GM23338 (cell line): ENCODE data around the gene EFCAB13. TPM values are rescaled to one million over a fixed set of nuclear protein-coding genes. Genes with fewer than 3 reads are reported as not detected.

Experiments
- ATAC-seq: fragments of 200-7000 bp; cut with Tn5 transposase; 3 replicates; pipeline ENCODE4 v1.9.1; 2020
- DNase-seq: peaks from one replicate; pipeline ENCODE4 v3.0.0-alpha.2; 2015; ENCODE audit warnings: low spot score
- H2AFZ ChIP-seq: fragments of 200-600 bp; sonication (generic); 2 replicates; pipeline ENCODE4 v1.8.0; 2016; ENCODE audit warnings: antibody characterized with exemption, mild to moderate bottlenecking, moderate library complexity
- H3F3A ChIP-seq: fragments of 200-600 bp; sonication (generic); replicated peaks from 2 replicates; pipeline ENCODE4 v1.8.0; 2017; ENCODE audit warnings: antibody characterized with exemption, mixed run types, low read depth
- H3K27ac ChIP-seq: fragments of 200-600 bp; sonication (generic); 2 replicates; pipeline ENCODE4 v1.6.1; 2016; ENCODE audit warnings: low read depth
- H3K27me3 ChIP-seq: fragments of 200-600 bp; sonication (generic); 2 replicates; pipeline ENCODE4 v1.8.0; 2016; ENCODE audit warnings: mild to moderate bottlenecking, mixed run types, moderate library complexity; ENCODE audit not compliant: insufficient read depth
- H3K36me3 ChIP-seq: fragments of 200-600 bp; sonication (generic); 2 replicates; pipeline ENCODE4 v1.8.0; 2016; ENCODE audit warnings: mild to moderate bottlenecking; ENCODE audit not compliant: insufficient read depth
- H3K4me1 ChIP-seq: fragments of 200-600 bp; sonication (generic); 2 replicates; pipeline ENCODE4 v1.8.0; 2016; ENCODE audit warnings: mild to moderate bottlenecking, moderate library complexity; ENCODE audit not compliant: insufficient read depth
- H3K4me2 ChIP-seq: fragments of 200-600 bp; sonication (generic); 2 replicates; pipeline ENCODE4 v1.7.1; 2017; ENCODE audit warnings: mixed run types
- H3K4me3 ChIP-seq: fragments of 200-600 bp; sonication (generic); 2 replicates; pipeline ENCODE4 v1.6.1; 2016; ENCODE audit warnings: mixed run types
- H3K79me2 ChIP-seq: fragments of 200-600 bp; sonication (generic); replicated peaks from 2 replicates; pipeline ENCODE4 v1.8.0; 2017; ENCODE audit warnings: mild to moderate bottlenecking; ENCODE audit not compliant: insufficient read depth
- H3K9me2 ChIP-seq: fragments of 200-600 bp; sonication (generic); 2 replicates; pipeline ENCODE4 v1.8.0; 2017; ENCODE audit not compliant: insufficient read depth
- H4K20me1 ChIP-seq: fragments of 200-600 bp; sonication (generic); replicated peaks from 2 replicates; pipeline ENCODE4 v1.8.0; 2017; ENCODE audit warnings: mild to moderate bottlenecking; ENCODE audit not compliant: insufficient read depth
- H3K27ac Mint-ChIP-seq: 2 replicates; pipeline ENCODE4 v1.8.0; 2020; ENCODE audit warnings: inconsistent platforms, mild to moderate bottlenecking, moderate library complexity, mixed read lengths
- H3K27me3 Mint-ChIP-seq: 3 replicates; pipeline ENCODE4 v1.8.0; 2022; ENCODE audit warnings: low read depth, mild to moderate bottlenecking, moderate library complexity, mixed read lengths, inconsistent platforms; ENCODE audit not compliant: insufficient read depth, poor library complexity
- H3K36me3 Mint-ChIP-seq: 3 replicates; pipeline ENCODE4 v1.8.0; 2021; ENCODE audit warnings: low read depth, mild to moderate bottlenecking, inconsistent platforms, moderate library complexity, mixed read lengths
- H3K4me1 Mint-ChIP-seq: 3 replicates; pipeline ENCODE4 v1.8.0; 2020; ENCODE audit warnings: mild to moderate bottlenecking, inconsistent platforms, mixed read lengths
- H3K4me3 Mint-ChIP-seq: 3 replicates; pipeline ENCODE4 v1.8.0; 2021; ENCODE audit warnings: moderate library complexity, mild to moderate bottlenecking, inconsistent platforms, mixed read lengths
- H3K9me3 Mint-ChIP-seq: 3 replicates; pipeline ENCODE4 v1.8.0; 2020; ENCODE audit warnings: moderate library complexity, mild to moderate bottlenecking, inconsistent platforms, mixed read lengths
- CREB1 ChIP-seq: fragments of 250-450 bp; sonication (Bioruptor Pico); IDR thresholded peaks from 2 replicates; pipeline ENCODE4 v1.5.0; 2020; ENCODE audit warnings: low read depth, mild to moderate bottlenecking, moderate library complexity
- EZH2phosphoT487 ChIP-seq: fragments of 200-600 bp; sonication (generic); IDR thresholded peaks from one replicate; pipeline ENCODE4 v1.8.1; 2018; ENCODE audit warnings: antibody characterized with exemption; ENCODE audit not compliant: unreplicated experiment
- JUNB ChIP-seq: IDR thresholded peaks from one replicate; pipeline ENCODE4 v1.6.1; 2016; ENCODE audit warnings: antibody characterized with exemption; ENCODE audit not compliant: unreplicated experiment
- NANOG ChIP-seq: IDR thresholded peaks from 2 replicates; pipeline ENCODE4 v1.6.1; 2016; ENCODE audit warnings: antibody characterized with exemption, borderline replicate concordance
- POLR2AphosphoS5 ChIP-seq: IDR thresholded peaks from 2 replicates; pipeline ENCODE4 v1.6.1; 2016; ENCODE audit warnings: antibody characterized with exemption, low read depth
- STAT1 ChIP-seq: IDR thresholded peaks from one replicate; pipeline ENCODE4 v1.6.1; 2016; ENCODE audit warnings: antibody characterized with exemption; ENCODE audit not compliant: unreplicated experiment
- ZNF114 ChIP-seq: fragments of 250-450 bp; sonication (Bioruptor Pico); IDR thresholded peaks from 2 replicates; pipeline ENCODE4 v1.5.0; 2020; ENCODE audit warnings: mild to moderate bottlenecking, moderate library complexity
- ZNF331 ChIP-seq: fragments of 250-450 bp; sonication (Bioruptor Pico); IDR thresholded peaks from 2 replicates; pipeline ENCODE4 v1.5.0; 2020; ENCODE audit warnings: low read depth, mild to moderate bottlenecking, moderate library complexity
- polyA plus RNA-seq: library from polyadenylated mRNA; unstranded; fragments of >200 nt; fragmentation: Nextera tagmentation; extraction: Ambion mirVana; gene quantifications from 2 replicates; pipeline ENCODE4 v1.2.1, GENCODE V29; 2016
- total RNA-seq: library from RNA; depleted of rRNA; stranded (reverse); fragments of >200 nt; shearing (Covaris generic); gene quantifications from 2 replicates; pipeline ENCODE4 v1.2.3, GENCODE V29; 2014
- TF ChIP-seq, protein P1 (sequence below), 2 experiments: fragments of 200-600 bp in 1 of 2; sonication (generic) in 1 of 2; conservative IDR thresholded peaks; 2 replicates each; pipeline versions ENCODE4 v1.5.1 to v1.6.1; 2016 to 2017; ENCODE audit warnings: antibody characterized with exemption in 2 of 2, low read depth in 2 of 2, mild to moderate bottlenecking in 2 of 2, moderate library complexity in 1 of 2
- TF ChIP-seq, protein P2 (sequence below): IDR thresholded peaks from 2 replicates; pipeline ENCODE4 v1.6.1; 2016; ENCODE audit warnings: antibody characterized with exemption
- TF ChIP-seq, protein P3 (sequence below): fragments of 250-450 bp; sonication (Bioruptor Pico); IDR thresholded peaks from 2 replicates; pipeline ENCODE4 v1.5.0; 2020; ENCODE audit warnings: mild to moderate bottlenecking, moderate library complexity

The EFCAB13 gene
- total and polyA plus RNA-seq, 2 experiments from 2014 or later, result 4.1 to 5.4 TPM

DNA sequence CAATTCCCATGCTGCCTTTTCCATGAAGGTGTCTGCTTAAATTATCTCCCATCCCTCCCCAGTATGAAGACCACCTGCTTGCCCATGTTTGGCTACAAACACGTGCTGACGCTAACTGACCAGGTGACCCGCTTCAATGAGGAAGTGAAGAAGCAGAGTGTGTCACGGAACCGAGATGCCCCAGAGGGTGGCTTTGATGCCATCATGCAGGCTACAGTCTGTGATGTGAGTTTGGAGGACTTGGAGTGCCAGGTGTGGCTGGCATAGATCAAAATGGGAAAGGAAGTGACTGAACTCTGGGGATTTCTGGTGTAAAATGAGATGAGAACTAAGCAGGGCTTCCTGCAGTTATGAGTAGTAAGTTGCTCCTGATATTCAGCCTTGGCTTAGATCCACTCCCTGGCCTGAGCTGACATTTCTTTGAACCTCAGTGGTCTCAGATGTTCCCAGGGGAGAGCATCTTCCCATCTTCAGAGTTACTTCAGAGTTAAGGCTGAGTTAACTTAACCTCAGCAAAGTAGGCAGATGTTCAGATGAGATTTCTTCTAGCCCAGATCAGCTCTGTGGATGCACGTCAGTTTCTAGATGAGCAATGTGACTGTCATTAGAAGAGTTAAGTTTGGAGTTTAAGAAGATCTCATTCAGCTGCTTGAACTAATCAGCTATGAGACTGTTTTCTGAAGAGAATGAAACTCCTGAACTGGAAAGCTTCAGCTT lies 37.4 kb upstream of the EFCAB13 start:
- Histone ChIP-seq H2AFZ (no peak overlapping the region), H3K27ac (no peak overlapping the region), H4K20me1 (no peaks in the 10 kb centered on the region; the same call in 1 of the 2 replicates), H3K9me2 (peaks cover 12% of the 10 kb centered on the region; the same call in 1 of the 2 replicates), H3K4me2 (no peak overlapping the region), H3K36me3 (no peaks in the 10 kb centered on the region), H3K4me3 (no peak overlapping the region), H3F3A (no peaks in the 10 kb centered on the region), H3K79me2 (no peaks in the 10 kb centered on the region), H3K27me3 (0 out of 2 replicates have a peak, but pooled peaks cover 4% of the 10 kb centered on the region), H3K4me1 (peaks cover 5% of the 10 kb centered on the region; the same call in 1 of the 2 replicates)
- H3K9me3 Mint-ChIP-seq, result no peaks in the 10 kb centered on the region; the same call in 1 of the 3 replicates
- peaks cover 6% of the 10 kb centered on the region for H3K27me3 Mint-ChIP-seq
- H3K36me3 Mint-ChIP-seq, result no peaks in the 10 kb centered on the region
- H3K27ac Mint-ChIP-seq, result no peak overlapping the region
- H3K4me1 Mint-ChIP-seq, result peaks cover 7% of the 10 kb centered on the region
- H3K4me3 Mint-ChIP-seq, result no peak overlapping the region
- ATAC-seq, result no peak
- no peak for TF ChIP-seq STAT1
- no peak for TF ChIP-seq POLR2AphosphoS5
- TF ChIP-seq NANOG, result no peak
- TF ChIP-seq JUNB, result no peak
- no peak for TF ChIP-seq EZH2phosphoT487
- TF ChIP-seq, protein P1, sequence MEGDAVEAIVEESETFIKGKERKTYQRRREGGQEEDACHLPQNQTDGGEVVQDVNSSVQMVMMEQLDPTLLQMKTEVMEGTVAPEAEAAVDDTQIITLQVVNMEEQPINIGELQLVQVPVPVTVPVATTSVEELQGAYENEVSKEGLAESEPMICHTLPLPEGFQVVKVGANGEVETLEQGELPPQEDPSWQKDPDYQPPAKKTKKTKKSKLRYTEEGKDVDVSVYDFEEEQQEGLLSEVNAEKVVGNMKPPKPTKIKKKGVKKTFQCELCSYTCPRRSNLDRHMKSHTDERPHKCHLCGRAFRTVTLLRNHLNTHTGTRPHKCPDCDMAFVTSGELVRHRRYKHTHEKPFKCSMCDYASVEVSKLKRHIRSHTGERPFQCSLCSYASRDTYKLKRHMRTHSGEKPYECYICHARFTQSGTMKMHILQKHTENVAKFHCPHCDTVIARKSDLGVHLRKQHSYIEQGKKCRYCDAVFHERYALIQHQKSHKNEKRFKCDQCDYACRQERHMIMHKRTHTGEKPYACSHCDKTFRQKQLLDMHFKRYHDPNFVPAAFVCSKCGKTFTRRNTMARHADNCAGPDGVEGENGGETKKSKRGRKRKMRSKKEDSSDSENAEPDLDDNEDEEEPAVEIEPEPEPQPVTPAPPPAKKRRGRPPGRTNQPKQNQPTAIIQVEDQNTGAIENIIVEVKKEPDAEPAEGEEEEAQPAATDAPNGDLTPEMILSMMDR (conservative IDR thresholded peaks at IDR 0.05; ENCODE audit: low read depth in 2 of 2), result no peak
- TF ChIP-seq, protein P2, sequence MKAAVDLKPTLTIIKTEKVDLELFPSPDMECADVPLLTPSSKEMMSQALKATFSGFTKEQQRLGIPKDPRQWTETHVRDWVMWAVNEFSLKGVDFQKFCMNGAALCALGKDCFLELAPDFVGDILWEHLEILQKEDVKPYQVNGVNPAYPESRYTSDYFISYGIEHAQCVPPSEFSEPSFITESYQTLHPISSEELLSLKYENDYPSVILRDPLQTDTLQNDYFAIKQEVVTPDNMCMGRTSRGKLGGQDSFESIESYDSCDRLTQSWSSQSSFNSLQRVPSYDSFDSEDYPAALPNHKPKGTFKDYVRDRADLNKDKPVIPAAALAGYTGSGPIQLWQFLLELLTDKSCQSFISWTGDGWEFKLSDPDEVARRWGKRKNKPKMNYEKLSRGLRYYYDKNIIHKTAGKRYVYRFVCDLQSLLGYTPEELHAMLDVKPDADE, result no peak
- no peak for TF ChIP-seq ZNF331 (CRISPR knock-in tag)
- TF ChIP-seq ZNF114, result no peak
- TF ChIP-seq, protein P3, sequence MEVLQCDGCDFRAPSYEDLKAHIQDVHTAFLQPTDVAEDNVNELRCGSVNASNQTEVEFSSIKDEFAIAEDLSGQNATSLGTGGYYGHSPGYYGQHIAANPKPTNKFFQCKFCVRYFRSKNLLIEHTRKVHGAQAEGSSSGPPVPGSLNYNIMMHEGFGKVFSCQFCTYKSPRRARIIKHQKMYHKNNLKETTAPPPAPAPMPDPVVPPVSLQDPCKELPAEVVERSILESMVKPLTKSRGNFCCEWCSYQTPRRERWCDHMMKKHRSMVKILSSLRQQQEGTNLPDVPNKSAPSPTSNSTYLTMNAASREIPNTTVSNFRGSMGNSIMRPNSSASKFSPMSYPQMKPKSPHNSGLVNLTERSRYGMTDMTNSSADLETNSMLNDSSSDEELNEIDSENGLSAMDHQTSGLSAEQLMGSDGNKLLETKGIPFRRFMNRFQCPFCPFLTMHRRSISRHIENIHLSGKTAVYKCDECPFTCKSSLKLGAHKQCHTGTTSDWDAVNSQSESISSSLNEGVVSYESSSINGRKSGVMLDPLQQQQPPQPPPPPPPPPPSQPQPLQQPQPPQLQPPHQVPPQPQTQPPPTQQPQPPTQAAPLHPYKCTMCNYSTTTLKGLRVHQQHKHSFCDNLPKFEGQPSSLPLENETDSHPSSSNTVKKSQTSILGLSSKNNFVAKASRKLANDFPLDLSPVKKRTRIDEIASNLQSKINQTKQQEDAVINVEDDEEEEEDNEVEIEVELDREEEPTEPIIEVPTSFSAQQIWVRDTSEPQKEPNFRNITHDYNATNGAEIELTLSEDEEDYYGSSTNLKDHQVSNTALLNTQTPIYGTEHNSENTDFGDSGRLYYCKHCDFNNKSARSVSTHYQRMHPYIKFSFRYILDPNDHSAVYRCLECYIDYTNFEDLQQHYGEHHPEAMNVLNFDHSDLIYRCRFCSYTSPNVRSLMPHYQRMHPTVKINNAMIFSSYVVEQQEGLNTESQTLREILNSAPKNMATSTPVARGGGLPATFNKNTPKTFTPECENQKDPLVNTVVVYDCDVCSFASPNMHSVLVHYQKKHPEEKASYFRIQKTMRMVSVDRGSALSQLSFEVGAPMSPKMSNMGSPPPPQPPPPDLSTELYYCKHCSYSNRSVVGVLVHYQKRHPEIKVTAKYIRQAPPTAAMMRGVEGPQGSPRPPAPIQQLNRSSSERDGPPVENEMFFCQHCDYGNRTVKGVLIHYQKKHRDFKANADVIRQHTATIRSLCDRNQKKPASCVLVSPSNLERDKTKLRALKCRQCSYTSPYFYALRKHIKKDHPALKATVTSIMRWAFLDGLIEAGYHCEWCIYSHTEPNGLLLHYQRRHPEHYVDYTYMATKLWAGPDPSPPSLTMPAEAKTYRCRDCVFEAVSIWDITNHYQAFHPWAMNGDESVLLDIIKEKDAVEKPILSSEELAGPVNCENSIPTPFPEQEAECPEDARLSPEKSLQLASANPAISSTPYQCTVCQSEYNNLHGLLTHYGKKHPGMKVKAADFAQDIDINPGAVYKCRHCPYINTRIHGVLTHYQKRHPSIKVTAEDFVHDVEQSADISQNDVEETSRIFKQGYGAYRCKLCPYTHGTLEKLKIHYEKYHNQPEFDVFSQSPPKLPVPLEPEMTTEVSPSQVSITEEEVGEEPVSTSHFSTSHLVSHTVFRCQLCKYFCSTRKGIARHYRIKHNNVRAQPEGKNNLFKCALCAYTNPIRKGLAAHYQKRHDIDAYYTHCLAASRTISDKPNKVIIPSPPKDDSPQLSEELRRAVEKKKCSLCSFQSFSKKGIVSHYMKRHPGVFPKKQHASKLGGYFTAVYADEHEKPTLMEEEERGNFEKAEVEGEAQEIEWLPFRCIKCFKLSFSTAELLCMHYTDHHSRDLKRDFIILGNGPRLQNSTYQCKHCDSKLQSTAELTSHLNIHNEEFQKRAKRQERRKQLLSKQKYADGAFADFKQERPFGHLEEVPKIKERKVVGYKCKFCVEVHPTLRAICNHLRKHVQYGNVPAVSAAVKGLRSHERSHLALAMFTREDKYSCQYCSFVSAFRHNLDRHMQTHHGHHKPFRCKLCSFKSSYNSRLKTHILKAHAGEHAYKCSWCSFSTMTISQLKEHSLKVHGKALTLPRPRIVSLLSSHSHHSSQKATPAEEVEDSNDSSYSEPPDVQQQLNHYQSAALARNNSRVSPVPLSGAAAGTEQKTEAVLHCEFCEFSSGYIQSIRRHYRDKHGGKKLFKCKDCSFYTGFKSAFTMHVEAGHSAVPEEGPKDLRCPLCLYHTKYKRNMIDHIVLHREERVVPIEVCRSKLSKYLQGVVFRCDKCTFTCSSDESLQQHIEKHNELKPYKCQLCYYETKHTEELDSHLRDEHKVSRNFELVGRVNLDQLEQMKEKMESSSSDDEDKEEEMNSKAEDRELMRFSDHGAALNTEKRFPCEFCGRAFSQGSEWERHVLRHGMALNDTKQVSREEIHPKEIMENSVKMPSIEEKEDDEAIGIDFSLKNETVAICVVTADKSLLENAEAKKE (CRISPR knock-in tag), result no peak
- no peak for TF ChIP-seq CREB1 (CRISPR knock-in tag)
- DNase-seq, result no peak
